ENCODE measurements around the gene EXD3.
"Not testable (repeated sequence)": the region's sequence is repeated elsewhere in the genome, so short reads cannot be mapped to it uniquely, and the experiment has no call there.

EXD3 gene

GRCh38 chr9:137393176-137394150 lies 29.5 kb downstream of the EXD3 start:
- no peak for DNase-seq (ENCODE audit: low read depth in 2 of 2)

- DNase-seq (ENCODE audit: low read depth in 2 of 2): no peak
These were observed 30.5 kb downstream of the EXD3 start for GRCh38 chr9:137392232-137393007.

- no peak for DNase-seq (ENCODE audit: low read depth in 2 of 2)
These were observed 31.6 kb downstream of the EXD3 start for GRCh38 chr9:137391411-137391754.

- no peak for DNase-seq (ENCODE audit: low read depth in 2 of 2)
These were observed 32.2 kb downstream of the EXD3 start for GRCh38 chr9:137390553-137391410.

GRCh38 chr9:137389428-137389746 lies 33.6 kb downstream of the EXD3 start:
- no peak for DNase-seq (ENCODE audit: low read depth in 2 of 2)

- DNase-seq (ENCODE audit: low read depth in 2 of 2): no peak
These were observed 34.2 kb downstream of the EXD3 start for GRCh38 chr9:137388589-137389427.

GRCh38 chr9:137387891-137388560 lies 34.9 kb downstream of the EXD3 start:
- no peak for DNase-seq (ENCODE audit: low read depth in 2 of 2)

GRCh38 chr9:137387114-137387890 lies 35.7 kb downstream of the EXD3 start:
- no peak for DNase-seq (ENCODE audit: low read depth in 2 of 2)

GRCh38 chr9:137386507-137387113 lies 36.4 kb downstream of the EXD3 start:
- not testable (repeated sequence) for DNase-seq (ENCODE audit: low read depth in 2 of 2)

GRCh38 chr9:137385061-137385655 lies 37.8 kb downstream of the EXD3 start:
- DNase-seq (ENCODE audit: low read depth in 2 of 2): no peak

GRCh38 chr9:137383784-137384756 lies 38.9 kb downstream of the EXD3 start:
- DNase-seq (ENCODE audit: low read depth in 2 of 2): no peak

- no peak for DNase-seq (ENCODE audit: low read depth in 2 of 2)
These were observed 39.7 kb downstream of the EXD3 start for GRCh38 chr9:137383081-137383783.

GRCh38 chr9:137382444-137383080 lies 40.4 kb downstream of the EXD3 start:
- DNase-seq (ENCODE audit: low read depth in 2 of 2): no peak

- no peak for DNase-seq (ENCODE audit: low read depth in 2 of 2)
These were observed 41.2 kb downstream of the EXD3 start for GRCh38 chr9:137381501-137382443.

GRCh38 chr9:137380606-137381005 lies 42.4 kb downstream of the EXD3 start:
- no peak for DNase-seq (ENCODE audit: low read depth in 2 of 2)

All from stimulated activated CD8-positive, alpha-beta memory T cell treated with anti-CD3 and anti-CD28 coated beads, Interleukin-7, amount 100 ng/mL, for 4 hours (primary cell).